Right ventricle myocardium superior (tissue), 1 donor: ENCODE data around the gene MEF2C. TPM values are rescaled to one million over a fixed set of nuclear protein-coding genes. Genes with fewer than 3 reads are reported as not detected.
A peak's percentile ranks its signal among the peaks of the same experiment; 100 is the strongest.

Source experiments
- ATAC-seq: fragments of 200-7000 bp; cut with Tn5 transposase; one replicate; pipeline ENCODE4 v1.9.1; 2020; ENCODE audit warnings: mild to moderate bottlenecking; ENCODE audit not compliant: poor library complexity
- DNase-seq: peaks from one replicate; pipeline ENCODE4 v3.0.0-alpha.2; 2020
- intact Hi-C: fragments of 100-400 bp; cut with DNase I; formaldehyde crosslinking; loops from one replicate; pipeline ENCODE4 v1.11.2; 2022
- total RNA-seq: library from RNA; stranded (reverse); fragmentation: NEBNext Ultra II Directional; extraction: Animal tissue kit (Norgen Biotek cat#: 25700); gene quantifications from one replicate; pipeline ENCODE4 v1.2.1, GENCODE V29; 2021
- donor health status: DM: no; HTN: yes; CAD: no; lungs with severe emphysema.

The MEF2C gene
- total RNA-seq, 1 donor from 2014 or later, result 52.3 TPM

DNA sequence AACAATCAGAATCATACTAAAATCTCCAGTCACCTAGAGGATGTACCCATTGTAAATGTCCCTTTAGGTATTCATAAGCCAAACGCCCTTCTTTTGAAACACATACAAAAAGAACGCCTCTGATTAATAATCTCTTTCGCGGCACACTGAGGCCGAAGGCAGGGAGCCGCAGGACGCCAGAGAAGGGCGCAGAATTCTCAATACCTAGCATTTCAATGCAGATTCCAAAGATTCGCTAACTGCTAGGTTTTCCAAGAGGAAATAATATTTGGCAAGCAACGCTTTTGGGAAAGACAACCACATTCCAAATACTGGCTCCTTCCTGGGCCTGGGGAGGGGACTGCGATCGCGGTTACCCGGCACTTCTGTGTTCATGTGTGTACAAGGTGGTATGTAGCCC lies 203.3 kb downstream of the MEF2C start:
- intact Hi-C loops, result no loop called here
- DNase-seq, result no peak
- ATAC-seq, result no peak

DNA sequence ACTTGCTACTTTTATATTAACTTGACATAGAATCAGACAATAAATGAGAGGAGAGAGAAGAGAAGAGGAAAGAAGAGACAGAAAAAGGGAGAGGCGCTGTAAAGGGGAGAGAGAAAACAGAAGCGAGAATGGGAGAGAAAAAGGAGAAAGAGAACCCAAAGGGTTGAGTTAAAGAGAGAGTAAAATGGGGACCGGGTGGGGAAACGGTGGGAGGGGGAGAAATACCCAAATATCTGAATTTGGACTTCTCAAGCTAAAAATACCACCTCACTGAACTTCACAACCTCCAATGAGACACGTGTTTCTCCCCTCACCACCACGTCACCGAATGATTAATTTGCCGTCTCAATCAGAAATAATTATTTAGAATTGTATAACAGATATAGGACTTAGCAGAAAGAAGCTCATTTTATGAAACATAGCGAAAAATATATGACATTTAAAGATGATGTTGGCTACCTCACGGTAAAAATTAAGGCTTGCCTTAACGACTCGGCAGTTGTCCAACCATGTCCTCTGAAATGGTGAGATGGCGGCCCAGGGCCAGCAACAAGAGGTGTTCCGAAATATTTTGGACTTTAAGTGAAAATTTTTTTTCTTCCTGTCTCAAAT lies 204.1 kb downstream of the MEF2C start:
- DNase-seq (no peak), ATAC-seq (no peak)
- intact Hi-C loops, result no loop called here

DNA sequence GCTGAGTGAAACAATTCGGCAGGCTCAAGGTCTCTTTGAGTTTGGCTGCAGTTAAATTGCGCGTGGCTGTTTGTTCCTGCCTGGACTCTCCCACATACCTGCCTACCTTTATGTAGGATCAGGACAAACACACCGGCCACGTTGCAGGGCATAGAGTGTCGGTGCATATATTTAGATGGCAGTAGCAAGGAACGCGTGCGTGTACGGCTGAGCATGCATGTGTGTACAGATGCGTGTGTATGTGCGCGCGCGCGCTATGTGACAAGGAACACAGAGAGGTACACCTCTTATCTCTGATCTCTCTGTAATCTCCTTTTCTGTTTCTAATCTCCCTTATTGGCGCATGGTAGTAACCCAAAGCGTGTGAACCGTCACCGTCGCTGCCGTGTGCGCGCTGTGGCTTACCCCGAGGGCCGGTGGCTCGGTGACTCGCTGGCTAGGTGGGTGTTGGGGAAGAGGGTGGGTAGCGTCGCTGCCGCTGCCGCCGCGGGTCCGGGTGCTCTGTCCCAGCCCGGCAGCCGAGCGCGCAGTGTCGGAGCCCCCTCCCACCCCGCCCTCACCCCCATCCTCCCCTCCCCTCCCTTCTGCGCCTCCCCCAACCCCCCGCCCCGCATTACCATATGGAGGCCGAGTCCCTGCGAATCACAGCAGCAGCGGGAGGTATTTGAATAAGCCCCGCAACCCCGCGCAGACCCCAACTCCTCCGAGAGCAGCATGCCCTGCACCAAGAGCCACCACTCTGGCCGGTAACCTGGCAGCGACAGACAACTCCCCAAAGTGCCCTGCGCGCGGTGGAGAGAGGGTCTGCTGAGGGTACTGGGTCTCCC lies 204.8 kb downstream of the MEF2C start:
- DNase-seq (no peak), ATAC-seq (no peak)
- intact Hi-C loops, result no loop called here

DNA sequence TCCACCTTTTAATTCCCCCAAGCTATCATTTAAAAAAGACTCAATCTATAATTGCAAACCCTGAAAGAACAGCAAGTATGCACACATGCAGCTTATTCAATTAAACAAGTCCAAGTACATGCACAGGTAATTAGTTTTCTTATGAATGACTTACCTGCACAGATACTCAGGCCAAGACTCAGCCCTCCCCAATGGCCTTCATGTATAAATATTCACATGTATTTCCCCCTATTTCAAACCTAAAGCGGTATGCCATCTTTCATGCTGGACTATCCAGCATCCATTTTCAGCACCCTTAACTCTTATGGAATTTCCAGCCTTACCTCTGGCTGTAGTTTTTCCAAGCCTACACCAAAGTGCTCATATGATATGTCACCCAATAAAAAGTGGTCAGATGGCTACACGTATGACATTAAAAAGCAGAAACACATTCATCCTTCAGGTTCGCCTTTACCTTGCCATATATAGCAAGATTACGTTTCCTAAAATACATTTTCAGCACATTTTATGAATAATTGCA lies 205.5 kb downstream of the MEF2C start:
- ATAC-seq (no peak), DNase-seq (no peak)
- intact Hi-C loops, result no loop called here

DNA sequence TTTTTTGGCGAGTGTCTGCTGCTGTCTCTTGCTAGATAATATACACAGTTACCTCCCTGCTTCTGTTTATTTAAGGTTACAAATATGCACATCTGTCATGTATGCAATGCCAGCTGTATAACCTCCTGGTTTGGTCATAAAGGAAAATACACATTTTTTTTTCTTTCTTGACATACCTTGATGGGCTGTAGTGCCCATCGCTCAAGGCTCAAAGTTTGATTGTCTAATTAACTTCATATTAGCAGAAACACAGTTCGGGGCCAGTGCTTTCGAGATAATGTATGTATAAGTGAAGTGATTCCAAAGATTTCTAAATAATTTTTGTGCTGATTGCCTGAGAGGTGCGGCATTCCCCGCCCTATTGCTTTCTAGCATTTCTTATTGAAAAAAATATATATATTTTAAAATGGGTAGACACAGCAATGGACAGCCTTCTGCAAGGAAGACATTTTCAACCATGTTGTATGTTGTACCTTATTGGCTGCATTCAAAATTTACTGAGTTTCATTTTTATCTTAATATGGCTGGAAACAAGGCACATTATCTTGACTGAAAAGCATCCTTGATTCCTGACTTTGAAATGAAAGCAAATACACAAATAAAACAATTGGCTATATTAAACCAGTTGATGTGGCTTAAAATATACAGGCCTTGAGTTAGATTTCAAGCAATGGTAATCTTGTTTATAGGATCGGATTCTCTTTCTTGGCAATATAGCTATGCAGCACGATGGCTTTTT lies 206.2 kb downstream of the MEF2C start:
- ATAC-seq, result no peak
- intact Hi-C loops, result no loop called here

DNA sequence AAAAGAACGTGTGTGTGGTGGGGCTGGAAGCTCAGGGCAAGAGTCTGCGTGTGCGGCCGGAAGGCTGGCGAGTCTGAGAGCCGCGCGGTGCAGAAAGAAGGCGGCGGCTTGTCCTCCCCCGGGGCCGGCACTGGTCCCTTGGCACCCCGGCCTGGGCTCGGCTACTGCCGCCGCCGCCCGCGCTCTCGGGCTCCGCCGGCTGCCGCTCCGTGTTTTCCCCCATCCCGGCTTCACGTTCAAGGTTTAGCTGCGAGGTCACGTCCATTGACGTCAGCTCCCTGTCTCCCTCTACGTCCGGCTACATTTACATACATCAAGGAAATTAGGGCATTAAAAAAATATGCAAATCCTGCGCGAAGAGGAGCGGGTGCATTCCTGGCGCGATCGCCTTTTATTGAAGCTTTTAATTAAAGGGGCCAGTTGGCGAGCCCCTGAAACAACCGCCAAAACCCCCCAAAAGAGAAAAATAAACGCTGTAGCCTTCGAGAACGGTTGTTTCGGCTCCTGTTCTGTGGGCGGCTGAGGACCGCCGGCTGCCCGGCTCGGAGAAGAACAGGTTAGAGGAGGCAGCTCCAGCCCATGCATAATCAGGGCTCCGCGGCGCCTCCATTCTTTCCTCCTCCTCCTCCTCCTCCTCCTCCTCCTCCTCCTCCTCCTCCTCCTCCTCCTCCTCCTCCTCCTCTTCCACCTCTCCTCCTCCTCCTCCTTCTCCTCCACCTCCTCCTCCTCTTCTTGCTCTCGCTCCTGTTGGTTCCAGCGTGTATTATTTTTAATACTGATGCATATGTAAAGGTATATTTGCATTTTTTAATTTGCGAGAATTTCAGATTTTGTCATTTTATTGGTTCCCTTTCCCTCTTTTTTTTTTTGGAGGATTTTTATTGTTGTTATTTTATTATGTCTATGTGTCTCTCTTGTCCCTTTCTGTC lies 207.0 kb downstream of the MEF2C start:
- peak; percentile 47 for ATAC-seq
- DNase-seq, result no peak
- intact Hi-C loops, result no loop called here

More for the DNA sequence above, 206.2 kb downstream of the MEF2C start:
- no peak for DNase-seq

DNA sequence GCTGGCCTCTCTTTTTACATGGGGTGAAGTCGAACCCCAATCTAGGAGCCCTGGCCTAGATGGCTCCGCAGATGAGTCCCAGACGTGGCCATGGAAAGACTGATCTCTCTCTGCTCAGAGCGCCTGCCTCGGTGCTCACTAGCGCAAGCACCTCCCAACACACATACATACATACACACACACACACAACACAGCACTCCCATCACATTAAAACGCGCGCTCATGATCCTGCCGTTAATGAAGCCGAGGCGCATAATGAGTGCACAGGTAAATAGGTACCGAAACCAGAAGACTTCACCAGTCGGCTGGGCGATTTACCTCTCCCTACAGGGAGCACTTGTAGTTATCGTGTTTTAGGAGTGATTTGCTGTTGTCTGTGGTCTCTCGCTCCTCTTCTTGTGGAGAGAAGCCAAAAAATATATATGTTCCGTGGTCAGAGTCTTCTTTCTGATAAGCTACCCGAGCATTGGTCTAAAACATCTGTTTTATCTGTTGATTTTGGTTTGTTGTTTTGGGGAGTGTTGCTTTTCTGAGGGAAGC lies 207.7 kb downstream of the MEF2C start:
- DNase-seq (no peak), ATAC-seq (peak; percentile 20)
- intact Hi-C loops, result no loop called here

DNA sequence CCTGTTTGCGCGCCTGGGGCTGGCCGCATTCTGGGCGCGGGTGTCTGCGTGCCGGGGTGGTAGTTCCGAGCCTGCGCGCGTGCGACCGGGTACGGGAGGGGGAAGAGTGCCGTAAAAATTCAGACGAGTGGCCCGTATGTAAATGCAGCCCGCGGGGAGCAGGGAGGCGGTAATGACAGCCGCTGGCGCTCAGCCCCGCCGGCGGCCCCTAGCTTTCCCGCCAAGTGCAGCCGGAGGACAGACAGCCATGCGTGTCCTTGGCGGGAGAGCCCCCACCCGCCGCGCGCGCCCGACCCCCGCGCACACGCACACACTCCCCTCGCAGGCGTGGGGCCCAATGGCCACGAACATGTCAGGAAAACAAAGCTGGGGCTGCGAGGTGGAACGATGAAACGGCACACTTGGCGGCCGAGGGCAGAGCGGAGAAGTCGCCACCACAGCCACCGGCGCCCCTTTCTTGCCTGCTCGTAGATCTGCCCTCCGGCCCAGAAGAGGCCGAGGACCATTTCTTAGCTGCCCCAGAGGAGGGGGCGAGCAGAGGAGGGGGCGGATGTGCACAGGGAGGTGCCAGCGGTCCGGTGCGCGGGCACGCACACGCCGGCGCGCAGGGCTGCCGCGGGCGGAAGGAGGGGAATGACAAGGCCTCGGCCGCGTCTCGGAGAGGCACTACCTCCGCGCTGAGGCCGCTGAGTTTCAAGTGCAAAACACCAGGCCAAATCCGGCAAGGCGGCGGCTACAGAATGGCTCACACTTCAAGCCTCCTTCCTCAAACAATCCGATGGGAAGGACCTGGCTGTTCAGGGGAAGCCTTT lies 208.4 kb downstream of the MEF2C start:
- DNase-seq, result no peak
- peak; percentile 43 for ATAC-seq
- intact Hi-C loops, result no loop called here

DNA sequence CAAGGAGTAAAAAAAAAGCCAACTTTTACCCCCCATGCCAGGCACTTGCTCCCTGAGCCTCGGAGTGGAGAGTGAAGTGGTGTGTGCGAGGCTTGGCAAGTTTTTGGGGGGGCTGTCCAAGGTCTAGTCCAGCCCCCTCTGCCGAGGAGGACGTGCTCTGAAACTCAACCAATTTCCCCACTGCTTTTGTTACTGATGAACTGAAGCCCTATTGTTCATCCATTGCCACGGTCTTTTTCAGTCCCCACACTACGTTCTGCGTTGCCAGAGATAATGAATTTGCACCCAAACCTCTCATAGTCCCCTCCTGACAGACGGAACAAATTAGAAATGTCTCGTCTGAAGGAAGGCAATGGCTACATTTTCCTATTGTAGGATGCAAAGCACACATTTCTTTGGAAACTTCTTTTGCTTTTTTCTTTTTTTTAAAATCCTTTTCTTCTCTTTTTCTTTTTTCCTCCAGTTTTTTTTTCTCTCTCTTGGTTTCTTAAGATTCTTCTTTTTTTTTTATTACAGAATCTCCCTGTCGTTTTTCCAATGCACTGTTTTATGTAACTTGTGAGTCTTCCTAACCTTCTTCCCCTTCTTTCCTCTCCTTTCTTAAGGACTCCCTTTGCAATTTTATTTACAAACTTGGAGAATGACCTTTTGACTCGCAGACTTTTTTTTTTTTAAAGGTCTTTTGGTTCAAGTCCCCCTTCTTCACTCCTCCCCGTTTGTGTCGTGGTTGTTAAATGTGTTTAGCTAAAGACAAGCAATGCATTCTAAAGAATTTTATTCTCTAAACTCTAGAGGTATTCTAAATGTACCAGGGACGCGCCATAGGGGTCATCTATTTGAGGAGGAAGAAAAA lies 209.5 kb downstream of the MEF2C start:
- no peak for ATAC-seq
- intact Hi-C loops, result no loop called here
- DNase-seq, result no peak

DNA sequence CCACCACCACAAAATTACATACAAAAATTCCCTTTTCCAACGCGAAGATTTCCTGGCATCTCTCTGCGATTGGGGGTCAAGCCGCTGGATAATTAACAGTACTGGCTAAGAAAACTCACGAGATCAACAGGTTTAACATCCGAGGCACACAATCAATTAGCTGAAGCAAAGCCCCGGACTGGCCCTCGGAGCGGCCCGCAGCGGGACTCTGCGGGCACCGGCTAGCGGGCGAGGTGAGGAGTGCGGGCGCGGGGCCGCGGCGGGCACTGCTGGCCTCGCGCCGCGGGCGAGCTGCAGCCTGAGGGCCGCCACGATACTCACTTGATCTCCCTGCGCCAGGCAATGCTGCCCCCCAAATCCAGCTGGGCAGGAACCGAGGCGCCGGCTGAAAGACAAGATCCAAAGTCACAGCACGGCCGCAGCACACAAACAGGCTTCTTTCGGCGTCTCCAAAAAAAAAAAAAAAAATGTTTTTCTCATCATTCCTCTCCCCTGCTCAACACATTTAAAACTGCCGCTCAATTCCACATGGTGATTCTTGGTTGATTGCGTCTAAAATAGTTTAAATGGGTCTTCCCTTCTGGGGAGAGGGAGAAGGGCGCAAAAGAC lies 210.2 kb downstream of the MEF2C start:
- no peak for ATAC-seq
- intact Hi-C loops, result no loop called here
- no peak for DNase-seq

DNA sequence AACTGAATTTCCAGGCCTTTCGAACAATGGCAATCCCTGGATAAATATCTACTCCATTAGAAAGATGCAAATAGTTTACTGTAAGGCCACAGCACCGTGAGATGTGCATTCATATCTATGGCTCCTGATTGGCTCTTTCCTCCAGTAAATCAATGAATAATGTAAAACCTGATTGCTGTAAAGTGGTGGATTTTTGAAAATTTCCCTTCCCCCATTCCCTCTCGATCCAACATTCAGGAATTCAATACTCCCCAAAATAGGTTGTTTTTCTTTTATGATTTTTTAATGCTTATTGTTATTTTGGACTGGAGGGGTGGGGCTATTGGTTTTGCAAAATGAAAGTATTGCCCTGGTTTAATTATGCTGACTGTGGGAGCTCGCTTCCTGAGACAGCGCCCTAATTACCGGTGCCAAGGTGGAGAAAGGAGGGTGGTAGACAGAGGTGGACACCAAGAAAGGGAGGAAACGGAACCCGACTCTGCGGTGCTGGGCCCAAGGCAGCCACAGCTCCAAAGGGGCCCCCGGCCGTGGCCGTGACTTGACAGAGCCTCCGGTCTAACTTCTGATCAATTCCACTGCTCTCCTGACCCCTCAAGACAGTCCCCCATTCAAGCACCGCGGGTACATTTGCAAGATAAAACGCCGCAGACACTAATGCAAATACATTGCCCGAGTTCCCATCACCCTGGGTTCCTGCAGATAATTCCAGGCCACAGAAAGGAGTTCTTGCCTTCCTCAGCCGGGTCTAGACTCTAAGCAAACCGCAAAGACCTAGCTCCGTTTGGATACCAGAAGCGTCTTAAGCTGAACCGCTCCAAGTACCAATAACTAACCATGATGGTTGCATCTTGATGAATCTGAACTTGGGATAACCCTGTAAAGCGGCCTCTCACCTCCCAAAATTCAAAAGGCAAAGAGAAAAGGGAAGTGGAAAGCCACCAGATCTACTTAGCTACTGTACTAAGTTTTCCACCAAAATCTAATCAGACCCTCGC lies 211.2 kb downstream of the MEF2C start:
- intact Hi-C loops, result no loop called here
- no peak for DNase-seq

DNA sequence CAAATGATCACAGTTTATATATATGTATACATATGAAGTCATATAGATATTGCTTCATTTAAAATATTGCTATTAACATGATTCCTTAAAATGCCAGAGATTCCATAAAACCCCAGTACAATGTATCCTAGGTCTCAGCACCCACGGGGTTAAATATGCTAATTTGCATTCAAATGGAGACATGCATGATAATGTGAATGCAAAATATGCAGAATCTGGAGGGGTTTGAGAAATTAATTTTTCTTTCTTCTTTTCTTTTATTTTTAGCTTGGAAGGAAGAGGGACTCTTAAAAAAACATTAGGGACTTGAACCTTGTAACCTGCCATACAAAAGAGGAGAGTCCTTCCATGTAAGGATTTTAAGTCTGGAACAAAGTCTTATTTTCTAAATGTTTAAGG lies 211.9 kb downstream of the MEF2C start:
- intact Hi-C loops, result no loop called here
- DNase-seq (no peak), ATAC-seq (no peak)

More for the DNA sequence above, 211.2 kb downstream of the MEF2C start:
- ATAC-seq, result no peak

DNA sequence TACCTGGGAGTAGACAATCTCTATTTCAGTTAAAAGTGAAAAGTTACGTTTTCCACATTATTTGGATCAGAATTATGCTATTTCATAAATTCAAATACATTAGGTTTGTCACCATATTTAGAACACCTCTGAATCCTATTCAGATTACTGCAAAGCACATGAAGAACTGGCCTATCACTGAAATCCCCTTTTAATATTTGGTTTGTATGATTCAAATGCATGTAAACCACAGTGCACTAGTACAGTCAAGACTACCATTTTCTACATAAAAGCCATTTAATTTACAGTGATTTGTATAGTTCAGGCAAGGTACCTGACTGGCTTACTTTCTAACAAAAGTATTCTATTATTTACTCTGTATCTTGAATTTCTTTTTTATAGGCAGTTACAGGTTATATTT lies 212.5 kb downstream of the MEF2C start:
- no peak for ATAC-seq

DNA sequence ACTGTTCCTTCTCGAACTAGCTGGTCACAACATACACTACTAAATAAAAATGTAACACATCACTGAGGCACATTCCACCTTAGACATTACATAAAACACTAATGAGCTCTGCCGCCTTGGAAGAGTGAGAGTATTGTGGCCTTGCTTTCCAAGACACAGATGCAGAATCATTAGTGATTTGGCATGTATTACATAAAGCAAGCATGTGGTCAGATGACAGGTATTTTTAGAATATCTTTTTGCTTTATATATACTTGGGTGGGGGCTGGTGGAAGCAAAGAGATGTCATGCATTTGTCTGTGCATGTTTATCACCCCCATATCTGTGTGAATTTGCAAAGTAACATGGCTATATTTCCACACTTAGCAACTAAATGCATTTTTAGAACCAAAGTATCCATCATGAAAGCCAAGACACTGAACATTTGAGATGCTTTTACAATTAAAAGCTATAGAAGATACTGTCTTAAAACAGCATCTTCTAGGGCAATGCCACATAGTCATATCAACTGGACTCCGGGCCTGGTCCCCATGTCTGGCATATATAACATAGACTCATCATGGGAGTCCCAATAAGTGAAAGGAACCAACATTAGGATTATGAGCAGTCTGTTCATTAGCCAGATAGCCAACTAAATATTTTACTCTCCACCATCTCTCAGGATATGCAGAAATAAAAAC lies 213.5 kb downstream of the MEF2C start:
- no peak for DNase-seq
- intact Hi-C loops, result no loop called here
- ATAC-seq, result no peak

More for the DNA sequence above, 212.5 kb downstream of the MEF2C start:
- DNase-seq, result no peak
- intact Hi-C loops, result no loop called here
